ENCODE results near the gene PHKB.
A peak's percentile ranks its signal among the peaks of the same experiment; 100 is the strongest.
"Not testable (repeated sequence)": the region's sequence is repeated elsewhere in the genome, so short reads cannot be mapped to it uniquely, and the experiment has no call there.

Gene PHKB

DNA sequence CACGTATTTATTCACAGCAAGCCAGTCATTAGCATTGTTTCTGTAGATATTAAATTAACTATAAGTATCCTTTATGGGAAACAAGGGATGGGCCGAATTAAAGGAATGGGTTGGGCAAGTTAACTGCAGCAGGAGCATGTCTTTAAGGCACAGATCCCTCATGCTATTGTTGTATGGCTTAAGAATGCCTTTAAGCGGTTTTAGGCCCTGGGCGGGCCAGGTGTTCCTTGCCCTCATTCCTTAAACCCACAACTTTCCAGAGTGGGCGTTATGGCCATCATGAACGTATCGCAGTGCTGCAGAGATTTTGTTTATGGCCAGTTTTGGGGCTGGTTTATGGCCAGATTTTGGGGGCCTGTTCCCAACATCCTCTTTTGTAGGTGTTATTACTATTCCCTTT lies 9.1 kb downstream of the PHKB start:
- no peak for DNase-seq

DNA sequence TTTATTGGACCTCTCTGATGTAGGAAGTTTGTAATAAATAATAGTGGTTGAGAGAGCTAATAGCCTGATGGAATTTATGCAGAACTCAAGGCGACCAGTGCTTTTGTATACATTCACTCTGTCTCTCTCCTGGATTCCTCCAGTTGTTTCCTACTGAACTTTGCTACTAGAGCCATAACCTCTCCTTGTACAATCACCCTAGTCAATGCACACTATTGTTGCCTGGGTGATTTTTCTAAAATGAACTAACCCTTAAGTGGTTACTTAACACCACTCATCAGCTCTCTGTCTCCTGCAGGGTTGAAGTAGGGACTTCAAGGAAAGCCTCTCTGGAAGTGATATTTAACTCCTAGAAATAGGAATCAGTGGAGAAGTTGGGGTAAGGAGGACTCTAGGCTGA lies 9.7 kb downstream of the PHKB start:
- no peak for DNase-seq

DNA sequence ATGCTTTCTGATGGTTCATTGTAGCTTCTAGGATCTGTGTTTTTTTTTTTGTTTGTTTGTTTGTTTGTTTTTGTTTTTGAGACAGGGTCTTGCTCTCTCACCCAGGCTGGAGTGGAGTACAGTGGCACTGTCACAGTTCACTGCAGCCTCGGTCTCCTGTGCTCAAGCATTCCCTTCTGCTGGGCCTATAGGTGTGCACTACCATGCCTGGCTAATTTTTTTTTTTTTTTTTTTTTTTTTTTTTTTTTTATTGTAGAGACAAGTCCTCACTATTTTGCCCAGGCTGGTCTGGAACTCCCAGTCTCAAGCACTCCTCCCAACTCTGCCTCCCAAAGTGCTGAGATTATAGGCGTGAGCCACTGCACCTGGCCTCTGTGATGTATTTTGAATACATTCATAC lies 11.9 kb downstream of the PHKB start:
- not testable (repeated sequence) for DNase-seq

DNA sequence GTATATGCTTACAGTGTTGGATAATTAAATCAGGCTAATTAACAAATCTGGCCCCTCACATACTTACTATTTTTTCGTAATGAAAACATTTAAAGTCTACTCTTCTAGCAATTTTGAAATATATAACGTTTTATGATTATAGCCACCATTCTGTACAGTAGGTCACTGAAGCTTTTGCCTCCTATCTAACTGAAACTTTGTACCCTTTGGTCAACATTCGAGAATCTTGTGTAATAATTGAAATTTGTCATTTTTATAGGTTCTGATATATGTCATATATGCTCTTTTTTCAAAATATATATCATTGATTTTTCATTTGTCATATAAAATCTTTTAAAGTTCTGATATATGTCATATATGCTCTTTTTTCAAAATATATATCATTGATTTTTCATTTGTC lies 12.7 kb downstream of the PHKB start:
- no peak for DNase-seq

DNA sequence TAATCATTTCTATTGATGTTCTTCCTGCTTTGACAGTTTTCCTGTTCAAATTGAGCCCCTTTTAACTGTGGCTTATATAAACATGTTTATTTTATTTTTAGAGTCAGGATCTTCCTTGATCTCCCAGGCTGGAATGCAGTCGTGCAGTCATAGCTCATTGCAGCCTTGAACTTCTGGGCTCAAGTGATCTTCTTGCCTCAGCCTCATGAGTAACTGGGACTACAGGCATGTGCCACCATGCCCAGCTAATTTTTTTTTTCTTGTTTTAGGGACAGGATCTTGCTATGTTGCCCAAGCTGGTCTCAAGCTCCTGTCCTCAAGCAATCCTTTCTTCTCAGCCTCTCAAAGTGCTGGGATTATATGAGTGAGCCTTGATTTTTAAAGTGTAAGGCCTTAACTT lies 14.7 kb downstream of the PHKB start:
- peak; percentile 65 for DNase-seq

DNA sequence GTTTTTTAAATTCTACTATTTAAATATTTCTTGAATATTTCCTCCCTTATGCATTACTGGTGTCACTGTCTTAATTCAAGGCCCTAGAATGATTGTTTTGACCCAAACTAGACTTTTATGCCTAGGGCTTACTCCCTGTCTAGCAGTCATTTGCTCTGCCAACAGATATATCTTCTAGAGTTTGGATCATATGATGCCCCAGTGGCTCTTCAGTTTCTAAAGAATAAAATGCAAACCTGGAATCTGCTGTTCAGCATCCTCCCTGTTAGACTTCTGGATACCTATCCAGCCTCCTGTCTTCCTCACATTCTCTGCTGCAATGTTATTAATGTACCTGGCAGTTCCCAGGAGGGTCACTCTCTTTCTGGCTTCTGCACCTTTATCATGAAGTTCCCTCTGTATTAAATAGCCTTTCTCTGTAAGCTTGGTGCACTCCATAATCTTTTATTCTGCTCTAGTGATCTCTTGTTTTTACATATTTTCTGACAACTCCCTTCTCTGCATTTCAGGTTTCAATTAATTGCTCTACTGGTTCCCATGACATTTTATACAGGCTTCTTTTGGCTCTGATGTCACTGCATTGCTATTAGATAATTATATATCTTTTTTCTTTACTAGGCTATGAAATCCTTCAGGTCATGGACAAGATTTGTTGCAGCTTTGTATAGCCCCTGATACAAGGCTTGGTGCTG lies 15.7 kb downstream of the PHKB start:
- no peak for DNase-seq

DNA sequence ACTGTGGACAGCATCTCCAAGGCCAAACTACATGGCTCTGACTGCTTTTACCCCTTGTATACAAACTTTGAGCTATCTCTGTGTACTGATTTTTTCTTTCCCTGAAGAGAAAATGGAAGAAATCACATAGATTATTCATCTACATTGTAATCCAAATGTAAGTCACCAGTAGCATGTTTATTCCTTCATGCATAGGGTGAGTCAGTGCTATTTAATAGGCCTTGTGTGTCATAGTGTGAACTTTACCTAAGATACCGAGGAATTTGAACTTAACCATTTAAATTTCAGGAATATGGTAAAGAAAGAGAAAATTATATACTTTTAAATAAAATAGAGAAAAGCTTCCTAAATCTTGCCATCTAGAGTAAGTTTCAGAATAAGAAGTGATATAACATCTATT lies 16.5 kb downstream of the PHKB start:
- DNase-seq, result peak; percentile 25

DNA sequence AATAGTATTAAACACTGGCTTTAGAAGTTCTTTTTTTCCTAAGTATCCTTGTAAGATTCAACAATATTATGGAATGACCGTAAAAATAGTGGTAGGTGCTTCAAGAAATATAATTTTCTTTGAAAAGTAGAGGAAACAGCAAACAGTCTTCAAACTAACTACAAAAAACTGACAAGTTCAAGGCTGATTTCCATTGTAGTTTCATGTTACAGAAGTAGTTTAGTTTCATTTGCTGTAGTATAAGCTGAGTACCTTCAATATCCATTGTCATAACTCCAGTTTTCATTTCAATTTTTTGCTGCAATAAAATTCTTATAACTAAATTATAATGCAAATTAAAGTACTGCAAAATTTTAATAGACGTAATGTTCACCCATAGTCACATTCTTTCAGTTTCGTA lies 19.3 kb downstream of the PHKB start:
- DNase-seq, result no peak

DNA sequence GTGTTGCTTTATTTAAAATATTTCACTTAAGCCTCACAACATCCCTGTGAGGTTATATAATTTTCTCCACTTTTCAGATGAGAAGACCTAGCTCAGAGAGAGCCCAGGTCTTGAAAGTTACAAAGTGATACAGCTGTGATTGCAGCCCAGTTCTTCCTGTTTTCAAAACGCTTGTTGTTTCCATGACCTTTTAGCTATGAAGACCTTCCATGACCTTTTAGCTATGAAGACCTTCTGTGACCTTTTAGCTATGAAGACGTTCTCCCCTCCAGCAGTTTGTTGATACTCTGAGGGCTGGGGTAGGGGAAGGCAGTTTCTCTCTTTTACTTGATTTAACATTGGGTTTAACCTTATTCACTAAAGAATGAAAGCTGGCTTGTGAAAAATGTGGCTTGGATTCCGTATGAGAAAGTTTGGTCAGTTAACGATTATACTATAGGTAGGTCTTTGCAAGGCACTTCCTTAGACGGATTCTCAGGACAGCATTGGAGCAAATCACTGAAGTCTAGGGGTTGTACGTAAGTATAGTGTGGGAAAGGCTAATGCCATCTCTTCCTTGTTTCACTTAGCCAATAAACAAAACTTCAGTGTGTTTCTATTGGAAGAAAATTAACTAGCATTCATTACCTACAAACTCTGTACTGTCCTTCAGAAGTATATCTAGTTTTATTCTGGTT lies 20.7 kb downstream of the PHKB start:
- no peak for DNase-seq

DNA sequence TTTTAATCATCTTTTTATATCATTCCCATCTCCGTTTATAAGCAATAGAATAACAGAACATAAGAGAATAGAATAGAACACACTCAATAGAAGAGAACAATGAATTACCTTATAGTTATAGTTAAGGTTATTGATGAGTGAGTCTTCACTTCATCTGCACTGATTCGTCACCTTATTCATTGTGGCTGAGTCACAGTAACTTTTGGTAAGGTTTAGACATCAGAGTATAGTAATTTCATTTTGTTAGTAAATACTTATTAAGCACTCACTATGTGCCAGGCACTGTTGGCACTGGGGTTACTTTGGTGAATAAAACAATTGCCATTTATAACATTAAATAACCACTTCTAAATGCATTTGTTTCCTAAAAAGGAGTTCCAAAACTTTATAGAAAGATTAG lies 22.5 kb downstream of the PHKB start:
- DNase-seq, result no peak

DNA sequence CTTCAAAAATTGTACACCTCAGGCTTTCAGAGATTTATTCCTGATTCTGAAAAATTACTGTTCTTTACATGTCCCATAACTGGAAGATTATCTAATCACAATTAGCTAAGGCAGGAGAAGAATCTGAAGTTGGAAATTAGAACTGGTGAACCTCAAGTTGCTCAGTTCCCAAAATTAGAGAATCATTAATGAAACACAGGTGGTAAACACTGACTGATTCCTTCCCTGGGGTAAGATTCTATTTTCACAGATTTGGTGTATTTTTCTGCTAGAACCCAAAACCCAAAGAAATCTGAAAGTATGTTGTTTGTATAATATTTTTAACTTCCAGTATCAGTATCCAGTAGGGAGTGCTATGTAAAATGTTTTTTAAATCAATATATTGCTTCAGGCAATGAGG lies 25.7 kb downstream of the PHKB start:
- DNase-seq, result no peak

DNA sequence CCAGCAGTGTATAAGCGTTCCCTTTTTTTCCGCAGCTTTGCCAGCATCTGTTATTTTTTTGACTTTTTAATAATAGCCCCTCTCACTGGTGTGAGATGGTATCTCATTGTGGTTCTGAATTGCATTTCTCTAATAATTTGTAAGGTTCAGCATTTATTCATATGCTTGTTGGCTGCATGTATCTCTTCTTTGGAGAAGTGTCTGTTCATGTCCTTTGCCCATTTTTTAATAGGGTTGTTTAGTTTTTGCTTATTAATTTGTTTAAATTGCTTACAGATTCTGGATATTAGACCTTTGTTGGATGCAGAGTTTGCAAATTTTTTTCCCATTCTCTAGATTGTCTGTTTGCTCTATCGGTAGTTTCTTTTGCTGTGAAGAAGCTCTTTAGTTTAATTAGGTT lies 26.9 kb downstream of the PHKB start:
- no peak for DNase-seq

DNA sequence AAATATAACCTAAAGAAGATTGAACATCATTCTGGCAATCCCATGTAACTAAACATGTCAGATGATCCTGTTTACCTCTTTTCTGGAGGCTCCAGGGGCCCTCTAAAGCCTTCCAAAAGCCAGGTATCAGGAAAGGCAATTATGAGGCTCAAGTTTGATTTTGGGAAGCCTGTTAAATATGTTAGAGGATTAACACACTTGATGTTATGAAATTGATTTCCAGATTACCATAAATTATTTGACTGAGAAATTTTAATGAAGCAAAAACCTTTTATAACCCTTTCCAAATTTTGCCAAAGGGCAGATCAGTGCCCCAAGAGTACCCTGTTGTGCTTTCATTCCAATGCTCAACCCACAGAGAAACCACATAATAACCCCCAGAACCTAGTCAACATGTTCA lies 29.3 kb downstream of the PHKB start:
- no peak for DNase-seq

DNA sequence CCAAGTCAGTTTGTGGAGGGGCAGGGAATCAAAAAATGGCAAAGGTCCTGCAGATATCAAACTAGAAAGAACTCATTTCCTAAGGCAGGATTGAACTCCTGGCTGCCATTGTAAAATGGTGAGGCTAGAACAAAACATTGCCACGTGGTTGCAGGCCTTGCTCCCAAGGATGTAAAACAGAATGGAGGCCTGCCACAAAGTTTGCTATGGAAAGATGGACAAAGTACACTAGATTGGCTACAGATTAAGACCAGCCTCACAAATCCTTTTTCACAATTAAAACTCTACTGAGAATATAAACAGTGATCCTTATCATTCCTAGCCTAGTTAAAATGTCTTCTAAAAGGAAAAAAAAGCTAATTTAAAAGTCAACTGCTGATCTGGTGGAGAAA lies 30.9 kb downstream of the PHKB start:
- no peak for DNase-seq

DNA sequence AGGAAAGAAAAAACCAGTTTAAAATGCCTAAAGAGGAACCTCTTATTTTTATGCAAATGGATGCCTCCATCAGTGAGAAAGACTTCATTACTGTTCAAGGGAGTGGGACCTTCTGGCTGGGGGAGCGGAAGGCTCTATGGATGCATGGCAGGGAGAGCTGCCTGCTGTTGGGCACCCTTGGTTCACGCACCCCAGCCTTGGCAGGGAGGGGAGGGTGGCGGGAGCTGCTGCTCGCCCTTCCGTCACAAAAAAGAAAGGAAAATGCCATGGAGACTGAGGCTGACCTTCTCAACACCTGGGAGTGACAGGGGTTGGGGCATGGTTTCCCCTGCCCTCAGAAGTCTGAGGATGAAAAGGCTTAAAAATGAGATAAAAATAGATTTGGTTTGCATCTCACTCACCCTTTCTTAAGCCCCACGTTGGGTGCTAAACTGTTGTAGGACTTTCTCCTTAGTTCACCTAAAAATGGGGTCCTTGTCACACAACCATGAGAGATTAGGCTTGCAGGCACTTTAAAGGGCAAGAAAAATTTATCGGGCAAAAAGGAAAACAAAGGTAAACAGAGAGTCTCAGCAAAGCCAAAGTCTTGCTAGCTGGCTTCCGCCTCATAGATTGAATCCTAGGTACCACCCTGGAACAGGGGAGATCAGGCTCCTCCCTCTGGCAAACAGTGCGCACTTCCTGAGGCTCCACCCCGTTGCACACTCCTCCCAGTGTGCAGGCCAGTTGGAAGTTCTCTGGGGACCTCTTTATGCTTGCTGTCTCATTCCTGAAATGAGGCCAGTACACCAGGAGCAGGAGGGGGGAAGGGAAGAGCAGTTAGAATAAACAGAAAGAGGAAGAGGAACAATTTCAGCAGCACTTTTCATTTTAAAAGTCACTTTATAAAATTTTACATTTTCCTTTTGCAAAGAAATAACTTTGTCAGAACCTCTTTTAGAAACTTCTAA lies 31.6 kb downstream of the PHKB start:
- peak; percentile 68 for DNase-seq

DNA sequence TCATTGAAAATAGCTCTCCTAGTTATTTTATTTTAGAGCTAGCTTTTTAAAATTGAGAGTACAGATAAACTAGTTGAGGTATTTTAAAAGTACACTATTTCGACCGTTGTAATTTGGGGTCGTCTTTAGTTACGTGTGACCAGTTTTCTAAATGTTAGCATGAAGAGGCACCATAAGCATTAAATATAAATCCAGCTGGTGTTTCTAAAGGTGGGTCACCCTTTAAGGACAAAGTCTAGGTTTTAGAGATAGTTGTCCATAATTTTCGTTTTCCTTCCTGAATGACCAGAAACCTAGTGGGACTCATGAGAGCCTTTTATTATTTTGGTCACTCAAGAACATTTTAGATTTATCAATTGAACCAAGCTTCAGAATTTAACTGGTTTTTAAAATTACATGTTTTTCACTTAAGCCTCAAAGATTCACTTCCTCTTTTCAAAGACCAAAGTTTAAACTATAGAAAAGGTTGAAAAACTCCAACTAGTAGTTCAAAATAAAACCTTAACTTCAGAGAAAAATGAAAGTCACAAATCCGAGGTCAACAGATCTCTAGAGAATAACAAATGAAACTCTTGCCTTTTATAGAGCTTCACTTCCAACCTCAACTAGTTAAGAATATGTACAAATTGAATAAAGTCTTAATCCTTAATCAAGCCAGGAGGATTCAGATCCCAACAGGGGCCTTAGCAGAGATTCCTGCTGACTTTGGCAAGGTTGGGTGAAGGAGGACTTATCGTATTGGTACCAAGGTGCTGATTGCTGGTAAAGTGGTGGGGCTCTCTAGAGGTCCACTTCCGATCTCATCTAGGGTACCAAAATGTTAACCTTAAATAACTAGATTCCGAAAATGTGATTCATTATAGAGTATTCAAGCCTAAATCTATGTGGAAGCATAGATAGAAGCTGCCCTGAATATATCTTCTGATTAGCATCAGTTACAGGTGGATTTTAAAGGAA lies 32.5 kb downstream of the PHKB start:
- DNase-seq, result no peak

DNA sequence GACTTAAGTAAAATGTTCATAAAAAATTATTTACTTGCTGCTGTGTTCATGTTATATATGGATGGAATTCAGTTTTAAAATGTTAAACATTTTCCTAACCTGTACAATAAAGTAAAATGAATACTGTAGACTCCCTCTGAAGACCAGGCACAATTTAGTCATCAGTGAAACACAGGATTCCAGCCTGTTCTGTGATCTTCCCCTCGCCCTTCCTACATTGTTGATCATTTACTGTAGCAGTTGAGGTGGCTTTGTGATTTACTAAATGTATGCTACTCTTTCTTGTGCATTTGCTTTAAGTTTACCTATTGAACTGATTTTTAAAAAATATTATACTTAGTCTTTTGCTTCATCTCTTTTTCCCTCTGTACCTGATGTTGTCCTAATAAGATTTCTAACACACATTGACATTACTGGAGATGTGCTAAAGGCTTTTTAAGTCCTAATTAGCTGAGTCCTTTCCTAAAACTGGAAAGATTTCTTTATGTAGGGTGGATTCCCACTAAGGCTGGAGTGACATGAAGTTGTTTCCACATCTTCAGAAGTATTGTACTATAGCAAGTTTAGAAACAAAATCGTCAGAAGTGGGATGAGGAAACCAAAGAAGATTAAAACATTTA lies 38.1 kb downstream of the PHKB start:
- DNase-seq, result no peak

DNA sequence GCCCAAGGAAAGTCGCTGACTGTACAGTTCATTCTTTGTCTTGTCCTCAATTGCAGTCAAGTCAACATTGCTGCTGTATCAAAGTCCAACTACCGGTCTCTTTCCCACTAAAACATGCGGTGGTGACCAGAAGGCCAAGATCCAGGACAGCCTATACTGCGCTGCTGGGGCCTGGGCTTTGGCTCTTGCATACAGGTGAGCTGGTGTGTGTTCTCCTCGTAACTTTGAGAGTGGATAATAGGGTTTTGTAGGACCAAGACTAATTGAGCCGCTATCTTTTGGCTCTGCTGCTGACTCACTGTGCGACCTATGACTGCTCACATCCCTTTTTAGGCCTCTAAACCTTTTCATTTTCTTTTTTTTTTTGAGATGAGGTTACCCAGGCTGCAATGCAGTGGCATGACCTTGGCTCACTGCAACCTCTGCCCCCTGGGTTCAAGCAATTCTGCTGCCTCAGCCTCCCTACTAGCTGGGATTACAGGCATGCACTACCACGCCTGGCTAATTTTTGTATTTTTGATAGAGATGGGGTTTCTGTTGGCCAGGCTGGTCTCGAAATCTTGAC lies 38.7 kb downstream of the PHKB start:
- no peak for DNase-seq

DNA sequence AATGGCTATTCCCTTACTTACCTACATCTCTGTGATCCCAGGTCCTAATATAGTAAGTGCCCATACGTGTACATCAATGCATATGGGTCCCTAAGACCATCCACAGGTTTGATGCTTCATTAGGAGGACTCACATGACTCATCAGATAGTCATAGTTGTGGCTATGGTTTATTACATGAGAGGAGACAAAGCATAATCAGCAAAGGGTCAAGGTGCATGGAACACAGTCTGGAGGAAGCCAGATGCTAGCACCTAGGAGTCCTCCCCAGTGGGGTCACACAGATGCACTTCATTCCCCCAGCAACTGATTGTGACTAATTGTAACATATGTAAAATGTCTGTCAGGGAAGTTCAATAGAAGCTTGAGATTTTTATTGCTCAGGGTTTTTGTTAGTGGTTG lies 42.8 kb downstream of the PHKB start:
- peak; percentile 7 for DNase-seq

DNA sequence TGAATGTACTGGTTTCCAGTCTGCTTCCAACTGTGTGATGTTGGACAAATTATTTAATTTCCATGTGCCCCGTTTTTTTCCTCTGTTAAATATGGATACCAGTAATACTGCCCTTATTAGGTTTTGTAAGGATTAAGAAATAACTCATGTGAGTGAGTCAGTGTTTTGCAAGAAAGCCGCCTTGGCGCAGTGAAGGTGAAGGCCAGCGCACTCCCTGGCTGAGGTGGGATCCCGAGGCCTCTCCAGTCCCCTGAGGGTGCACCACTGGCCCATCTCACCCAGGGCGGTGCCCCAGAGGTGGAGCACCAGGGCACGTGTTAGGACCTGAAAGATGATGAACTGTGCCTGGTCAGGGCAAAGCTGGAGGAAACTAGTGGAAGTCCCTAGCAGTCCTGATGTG lies 43.5 kb downstream of the PHKB start:
- no peak for DNase-seq

DNA sequence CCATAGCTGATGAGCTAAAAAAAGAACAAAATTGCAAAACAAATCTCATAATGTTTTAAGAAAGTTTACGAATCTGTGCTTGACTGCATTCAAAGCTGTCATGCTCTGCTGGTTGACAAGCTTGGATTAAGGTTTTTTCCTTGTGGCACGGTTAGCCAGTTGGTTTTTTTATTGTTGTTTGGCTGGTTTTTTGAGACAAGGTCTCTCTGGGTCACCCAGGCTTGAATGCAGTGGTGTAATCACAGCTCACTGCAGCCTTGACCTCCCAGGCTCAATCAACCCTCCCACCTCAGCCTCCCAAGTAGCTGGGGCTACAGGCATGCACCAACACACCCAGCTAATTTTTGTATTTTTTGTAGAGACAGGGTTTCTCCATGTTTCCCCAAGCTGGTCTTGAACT lies 45.7 kb downstream of the PHKB start:
- no peak for DNase-seq

DNA sequence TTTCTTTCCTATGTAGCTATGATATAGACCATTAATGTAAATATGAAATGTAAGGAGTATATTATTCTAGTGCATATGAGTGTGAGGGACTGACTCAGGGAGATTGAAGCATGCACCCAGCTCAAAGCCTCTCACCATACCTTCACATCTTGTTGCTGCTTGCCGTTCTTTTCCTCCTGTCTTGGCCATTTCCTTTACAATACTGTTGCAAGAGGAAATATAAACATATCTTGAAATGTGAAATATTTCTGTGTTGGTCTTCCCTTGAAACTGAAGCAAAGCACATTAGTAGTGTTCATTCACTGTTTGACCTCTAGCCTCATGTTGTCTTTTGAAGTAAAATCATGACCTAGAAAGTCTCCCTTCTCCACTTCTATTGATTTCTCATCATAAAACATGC lies 46.6 kb downstream of the PHKB start:
- DNase-seq, result peak; percentile 12
